GM18498 (cell line): ENCODE measurements around the gene SH2B3.

Source experiments
- ATAC-seq: cut with Tn5 transposase; IDR thresholded peaks from one replicate; pipeline ENCODE4 v1.9.1; 2021; ENCODE audit warnings: mild to moderate bottlenecking, moderate library complexity; ENCODE audit not compliant: unreplicated experiment

SH2B3 gene

GRCh38 chr12:111443086-111443485 is 37.4 kb downstream of the SH2B3 start:
- no peak for ATAC-seq

- no peak for ATAC-seq
Measured at GRCh38 chr12:111443586-111443985, 37.9 kb downstream of the SH2B3 start.

GRCh38 chr12:111444314-111444924 is 38.7 kb downstream of the SH2B3 start:
- ATAC-seq, result peak; percentile 28

- peak; percentile 89 for ATAC-seq
Measured at GRCh38 chr12:111444925-111445725, 39.4 kb downstream of the SH2B3 start.

GRCh38 chr12:111445726-111446581 is 40.2 kb downstream of the SH2B3 start:
- ATAC-seq, result no peak

- no peak for ATAC-seq
Measured at GRCh38 chr12:111446631-111447570, 41.2 kb downstream of the SH2B3 start.

- no peak for ATAC-seq
Measured at GRCh38 chr12:111447571-111448265, 42.0 kb downstream of the SH2B3 start.

- ATAC-seq, result no peak
Measured at GRCh38 chr12:111448266-111448830, 42.6 kb downstream of the SH2B3 start.

- peak; percentile 25 for ATAC-seq
Measured at GRCh38 chr12:111448846-111449790, 43.4 kb downstream of the SH2B3 start.

- no peak for ATAC-seq
Measured at GRCh38 chr12:111450676-111451075, 45.0 kb downstream of the SH2B3 start.

GRCh38 chr12:111451232-111451631 is 45.5 kb downstream of the SH2B3 start:
- ATAC-seq, result no peak

GRCh38 chr12:111451649-111452129 is 46.0 kb downstream of the SH2B3 start:
- ATAC-seq, result no peak

GRCh38 chr12:111453071-111453989 is 47.6 kb downstream of the SH2B3 start:
- ATAC-seq, result no peak

- ATAC-seq, result no peak
Measured at GRCh38 chr12:111454311-111454710, 48.6 kb downstream of the SH2B3 start.

- no peak for ATAC-seq
Measured at GRCh38 chr12:111454716-111455447, 49.2 kb downstream of the SH2B3 start.
